ENCODE data around the gene UXT. TPM values are rescaled to one million over a fixed set of nuclear protein-coding genes. Genes with fewer than 3 reads are reported as not detected.

Gene UXT
- total RNA-seq, 1 donor from 2014 or later: 77.5 TPM

GRCh38 chrX:47620303-47620685, 38.7 kb downstream of the UXT start:
- Histone ChIP-seq H3K27me3 (no peaks in the 10 kb centered on the region), H3K36me3 (no peaks in the 10 kb centered on the region), H3K27ac (no peak overlapping the region), H3K4me3 (no peak overlapping the region), H3K4me1 (no peaks in the 10 kb centered on the region), H3K9me3 (no peaks in the 10 kb centered on the region)
- intact Hi-C loops (cut with DNase I): no loop called here
- DNase-seq: no peak
- TF ChIP-seq, protein P1, sequence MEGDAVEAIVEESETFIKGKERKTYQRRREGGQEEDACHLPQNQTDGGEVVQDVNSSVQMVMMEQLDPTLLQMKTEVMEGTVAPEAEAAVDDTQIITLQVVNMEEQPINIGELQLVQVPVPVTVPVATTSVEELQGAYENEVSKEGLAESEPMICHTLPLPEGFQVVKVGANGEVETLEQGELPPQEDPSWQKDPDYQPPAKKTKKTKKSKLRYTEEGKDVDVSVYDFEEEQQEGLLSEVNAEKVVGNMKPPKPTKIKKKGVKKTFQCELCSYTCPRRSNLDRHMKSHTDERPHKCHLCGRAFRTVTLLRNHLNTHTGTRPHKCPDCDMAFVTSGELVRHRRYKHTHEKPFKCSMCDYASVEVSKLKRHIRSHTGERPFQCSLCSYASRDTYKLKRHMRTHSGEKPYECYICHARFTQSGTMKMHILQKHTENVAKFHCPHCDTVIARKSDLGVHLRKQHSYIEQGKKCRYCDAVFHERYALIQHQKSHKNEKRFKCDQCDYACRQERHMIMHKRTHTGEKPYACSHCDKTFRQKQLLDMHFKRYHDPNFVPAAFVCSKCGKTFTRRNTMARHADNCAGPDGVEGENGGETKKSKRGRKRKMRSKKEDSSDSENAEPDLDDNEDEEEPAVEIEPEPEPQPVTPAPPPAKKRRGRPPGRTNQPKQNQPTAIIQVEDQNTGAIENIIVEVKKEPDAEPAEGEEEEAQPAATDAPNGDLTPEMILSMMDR (IDR thresholded peaks at IDR 0.05): no peak
- no peak for ATAC-seq

DNA sequence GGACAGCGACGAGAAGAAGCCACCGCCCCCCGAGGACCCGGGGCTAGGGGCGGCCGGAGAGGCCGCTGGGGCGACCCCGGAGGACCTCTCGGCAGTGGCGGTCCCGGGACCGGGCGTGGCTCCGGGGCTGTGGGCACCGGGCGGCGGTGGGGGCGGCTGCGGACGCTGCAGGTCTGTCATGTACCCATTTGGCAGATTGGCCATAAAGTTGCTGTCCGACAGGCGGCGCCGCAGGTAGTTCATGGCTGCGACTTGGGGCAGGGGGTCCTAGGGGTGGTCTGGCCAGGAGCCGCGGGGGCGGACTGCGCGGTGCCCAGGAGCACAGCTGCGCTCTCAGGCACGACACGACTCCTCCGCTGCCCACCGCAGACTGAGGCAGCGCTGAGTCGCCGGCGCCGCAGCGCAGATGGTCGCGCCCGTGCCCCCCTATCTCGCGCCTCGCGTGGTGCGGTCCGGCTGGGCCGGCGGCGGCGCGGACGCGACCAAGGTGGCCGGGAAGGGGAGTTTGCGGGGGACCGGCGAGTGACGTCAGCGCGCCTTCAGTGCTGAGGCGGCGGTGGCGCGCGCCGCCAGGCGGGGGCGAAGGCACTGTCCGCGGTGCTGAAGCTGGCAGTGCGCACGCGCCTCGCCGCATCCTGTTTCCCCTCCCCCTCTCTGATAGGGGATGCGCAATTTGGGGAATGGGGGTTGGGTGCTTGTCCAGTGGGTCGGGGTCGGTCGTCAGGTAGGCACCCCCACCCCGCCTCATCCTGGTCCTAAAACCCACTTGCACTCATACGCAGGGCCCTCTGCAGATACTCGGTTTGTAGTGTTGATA, 39.3 kb downstream of the UXT start, which contains the start of gene SYN1:
SYN1 (minus strand) TSS at position 372 of the 817 bp plus-strand sequence; CDS start at position 243, 129 bp downstream.
- TF ChIP-seq, protein P1 (IDR thresholded peaks at IDR 0.05): no peak
- intact Hi-C loops (cut with DNase I): no loop called here
- Histone ChIP-seq H3K4me3 (peak within 1 kb of the TSS; percentile 38), H3K27ac (no peak within 1 kb of the TSS), H3K4me1 (no peaks in the 10 kb centered on the region), H3K9me3 (no peaks in the 10 kb centered on the region), H3K36me3 (no peaks in the 10 kb centered on the region), H3K27me3 (no peaks in the 10 kb centered on the region)
- ATAC-seq: peak; percentile 99
- peak; percentile 88 for DNase-seq

DNA sequence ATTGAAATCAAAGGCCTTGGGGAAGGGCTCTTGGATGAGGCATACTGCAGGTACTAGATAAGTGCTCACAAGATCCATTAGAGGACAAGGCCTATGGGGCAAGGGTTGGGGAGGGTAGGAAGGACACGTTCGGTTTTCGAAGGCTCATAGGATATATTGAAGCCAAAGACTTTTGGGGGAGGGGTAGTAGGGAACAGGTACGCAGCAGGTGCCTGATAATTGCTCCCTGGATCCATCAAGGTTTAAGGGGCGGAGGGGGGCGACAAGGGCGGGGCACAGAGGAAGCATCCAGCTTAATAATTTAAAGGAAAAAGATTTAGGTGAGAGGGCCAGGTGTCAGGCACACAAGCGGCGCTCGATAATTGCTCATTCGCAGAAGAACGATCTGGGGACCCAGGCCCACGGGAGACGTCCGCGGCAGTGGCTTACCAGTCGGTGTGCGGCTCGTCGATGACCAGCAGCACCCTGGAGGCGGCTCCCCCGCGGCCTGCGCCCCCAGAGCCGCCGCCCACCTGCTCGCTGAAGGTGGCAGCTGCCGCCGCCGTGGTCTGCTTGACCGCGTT, 40.0 kb downstream of the UXT start:
- DNase-seq: no peak
- TF ChIP-seq, protein P1 (IDR thresholded peaks at IDR 0.05): no peak

GRCh38 chrX:47614618-47615017, 44.4 kb downstream of the UXT start:
- TF ChIP-seq, protein P1 (IDR thresholded peaks at IDR 0.05): no peak
- ATAC-seq (no peak), DNase-seq (no peak)
- H3K4me1 ChIP-seq: no peaks in the 10 kb centered on the region
- H3K9me3 ChIP-seq: no peaks in the 10 kb centered on the region
- no peaks in the 10 kb centered on the region for H3K27me3 ChIP-seq
- no peaks in the 10 kb centered on the region for H3K36me3 ChIP-seq
- no peak overlapping the region for H3K4me3 ChIP-seq
- intact Hi-C loops (cut with DNase I): no loop called here
- no peak overlapping the region for H3K27ac ChIP-seq

More for the DNA sequence above, 40.0 kb downstream of the UXT start:
- intact Hi-C loops (cut with DNase I): no loop called here
- Histone ChIP-seq H3K9me3 (no peaks in the 10 kb centered on the region), H3K4me3 (peak overlapping the region; percentile 38), H3K36me3 (no peaks in the 10 kb centered on the region), H3K4me1 (no peaks in the 10 kb centered on the region), H3K27ac (no peak overlapping the region), H3K27me3 (no peaks in the 10 kb centered on the region)
- ATAC-seq: no peak

GRCh38 chrX:47613082-47613481, 45.9 kb downstream of the UXT start:
- ATAC-seq (no peak), DNase-seq (no peak)
- Histone ChIP-seq H3K36me3 (no peaks in the 10 kb centered on the region), H3K4me1 (no peaks in the 10 kb centered on the region), H3K27me3 (no peaks in the 10 kb centered on the region), H3K27ac (no peak overlapping the region), H3K9me3 (no peaks in the 10 kb centered on the region), H3K4me3 (no peak overlapping the region)
- intact Hi-C loops (cut with DNase I): no loop called here
- TF ChIP-seq, protein P1 (IDR thresholded peaks at IDR 0.05): no peak

Measured in upper lobe of right lung (tissue), 1 donor.